ENCODE data around the gene GGT5.
"Not testable (repeated sequence)": the region's sequence is repeated elsewhere in the genome, so short reads cannot be mapped to it uniquely, and the experiment has no call there.

The GGT5 gene, protein sequence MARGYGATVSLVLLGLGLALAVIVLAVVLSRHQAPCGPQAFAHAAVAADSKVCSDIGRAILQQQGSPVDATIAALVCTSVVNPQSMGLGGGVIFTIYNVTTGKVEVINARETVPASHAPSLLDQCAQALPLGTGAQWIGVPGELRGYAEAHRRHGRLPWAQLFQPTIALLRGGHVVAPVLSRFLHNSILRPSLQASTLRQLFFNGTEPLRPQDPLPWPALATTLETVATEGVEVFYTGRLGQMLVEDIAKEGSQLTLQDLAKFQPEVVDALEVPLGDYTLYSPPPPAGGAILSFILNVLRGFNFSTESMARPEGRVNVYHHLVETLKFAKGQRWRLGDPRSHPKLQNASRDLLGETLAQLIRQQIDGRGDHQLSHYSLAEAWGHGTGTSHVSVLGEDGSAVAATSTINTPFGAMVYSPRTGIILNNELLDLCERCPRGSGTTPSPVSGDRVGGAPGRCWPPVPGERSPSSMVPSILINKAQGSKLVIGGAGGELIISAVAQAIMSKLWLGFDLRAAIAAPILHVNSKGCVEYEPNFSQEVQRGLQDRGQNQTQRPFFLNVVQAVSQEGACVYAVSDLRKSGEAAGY

DNA sequence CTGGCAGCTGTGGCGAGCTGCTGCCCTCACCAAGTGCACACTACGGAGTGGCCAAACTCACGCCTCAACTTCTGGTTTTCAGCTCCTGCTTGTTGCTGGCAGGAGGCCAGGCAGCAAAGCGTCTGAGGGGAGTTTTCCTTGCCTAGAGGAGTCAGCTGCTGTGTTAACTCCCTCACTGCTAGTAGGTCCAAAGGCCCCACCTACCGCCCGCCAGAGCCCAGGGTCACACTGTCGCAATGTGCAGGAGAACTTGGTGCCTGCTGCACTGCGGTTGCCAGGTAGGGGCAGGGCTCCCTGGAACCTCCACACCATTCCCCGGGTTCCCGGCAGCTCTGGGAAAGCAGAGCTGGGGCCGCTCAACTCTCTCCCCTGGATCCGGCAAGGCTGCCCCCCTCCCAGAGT, at the start of gene GGT5:
Gene GGT5 (minus strand): TSS at position 53 of the 402 bp plus-strand sequence. CDS start 357 bp downstream, outside the sequence.
- H3K4me3 ChIP-seq (ENCODE audit: low read length), result not testable (repeated sequence)

DNA sequence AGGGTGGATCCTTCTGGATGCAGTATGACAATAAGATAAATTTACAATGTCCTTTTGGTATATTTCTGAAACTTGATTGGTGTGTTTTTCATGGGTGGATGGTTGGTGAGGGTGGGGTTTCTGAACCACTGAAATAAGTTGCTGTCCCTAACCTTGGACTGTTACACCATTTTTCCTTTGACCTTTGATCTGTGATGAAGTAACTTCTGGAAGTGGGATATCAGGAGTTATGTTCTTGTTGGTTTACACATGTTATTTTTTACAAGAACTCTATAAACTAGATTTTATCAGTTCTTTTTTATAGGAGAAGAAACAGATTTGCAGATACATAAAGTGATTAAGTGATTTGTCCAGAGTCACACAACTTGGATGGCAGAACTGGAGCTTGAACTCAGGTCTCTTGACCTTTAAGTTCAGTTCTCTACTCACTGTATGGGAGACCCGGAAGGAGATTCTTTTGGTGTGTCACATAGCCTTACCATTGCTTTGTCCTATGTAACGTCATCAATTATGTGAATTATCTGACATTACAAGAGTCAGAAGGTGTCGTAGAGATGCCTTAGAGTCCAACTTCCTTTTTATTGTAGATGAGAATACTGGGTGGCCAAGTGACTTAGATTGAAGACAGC, 47.4 kb upstream of the GGT5 start:
- H3K4me3 ChIP-seq (ENCODE audit: low read length), result not testable (repeated sequence)

DNA sequence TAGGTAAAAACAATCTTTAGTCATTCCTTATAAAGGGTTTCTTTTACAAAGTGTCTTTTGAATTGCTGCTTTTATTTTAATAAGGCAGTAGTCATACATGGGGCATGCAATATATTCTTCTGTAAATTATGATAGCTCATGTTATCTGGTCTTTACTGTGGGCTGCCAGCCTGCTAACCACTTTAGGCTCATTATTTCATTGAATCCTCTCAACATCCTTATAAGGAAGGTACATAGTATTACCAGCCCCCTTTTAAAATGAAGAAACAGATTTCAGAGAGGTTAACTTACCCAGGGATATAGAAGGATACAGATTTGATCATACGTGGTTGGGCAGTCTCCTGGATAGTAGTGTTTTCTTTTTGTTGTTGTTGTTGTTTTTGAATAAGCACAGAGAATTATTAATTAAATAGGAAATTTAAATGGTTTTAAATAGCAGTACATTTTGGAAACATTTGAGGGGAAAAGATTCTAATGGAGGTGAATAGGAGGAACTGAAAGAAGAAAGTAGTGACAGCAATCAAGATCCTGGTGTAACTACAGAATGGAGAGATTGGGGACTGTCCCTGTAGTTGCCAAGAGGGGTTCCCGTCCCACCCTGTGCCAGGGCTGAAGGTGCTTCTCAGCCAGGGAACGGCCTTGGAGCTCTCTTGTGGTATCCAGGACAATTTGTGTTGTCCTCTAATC, 46.8 kb upstream of the GGT5 start:
- TF ChIP-seq ZNF274 (IDR thresholded peaks at IDR 0.05; ENCODE audit: low read depth, low read length), result no peak
- no peak overlapping the region for H3K4me3 ChIP-seq (ENCODE audit: low read length)

DNA sequence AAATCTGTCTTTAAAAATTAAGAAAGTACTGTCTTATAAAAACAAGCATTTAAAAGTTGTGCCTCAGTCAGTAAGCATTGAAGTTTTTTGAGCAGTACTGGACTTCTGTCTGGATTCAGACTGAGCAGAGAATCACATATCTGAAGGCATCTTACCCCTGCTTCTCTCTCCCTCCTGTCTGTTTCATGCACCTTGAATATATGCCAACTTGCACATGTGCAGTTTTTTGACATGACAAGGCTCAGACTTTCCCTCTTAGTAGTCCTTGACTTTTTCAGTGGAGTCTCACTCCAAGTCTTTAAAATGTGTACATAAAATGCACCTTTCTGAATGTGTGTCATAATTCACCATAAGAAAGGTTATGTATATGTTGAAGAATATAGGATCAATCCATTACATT, 45.6 kb upstream of the GGT5 start:
- H3K4me3 ChIP-seq (ENCODE audit: low read length), result no peak overlapping the region
- TF ChIP-seq ZNF274 (IDR thresholded peaks at IDR 0.05; ENCODE audit: low read depth, low read length), result no peak

DNA sequence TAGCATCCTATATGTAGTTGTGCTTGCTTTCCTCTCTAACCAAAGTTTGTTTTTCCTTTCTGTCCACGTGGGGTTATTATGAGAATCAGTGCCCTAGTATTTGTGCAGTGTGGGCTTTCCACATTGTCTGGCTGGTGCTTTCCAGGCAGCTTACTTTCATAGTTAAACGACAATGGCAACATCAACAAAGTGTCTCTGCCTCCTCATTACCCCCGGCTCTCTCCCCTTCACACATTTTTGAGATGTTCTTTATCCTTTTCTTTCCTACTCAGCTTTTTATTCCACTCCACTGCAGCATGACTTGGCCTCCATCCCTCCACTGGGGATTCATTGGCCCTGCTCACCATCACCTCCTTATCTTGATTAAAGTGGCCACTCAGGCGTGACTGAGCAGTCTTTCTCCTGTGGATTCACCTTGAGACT, 44.9 kb upstream of the GGT5 start:
- TF ChIP-seq ZNF274 (IDR thresholded peaks at IDR 0.05; ENCODE audit: low read depth, low read length), result no peak
- H3K4me3 ChIP-seq (ENCODE audit: low read length), result no peak overlapping the region

DNA sequence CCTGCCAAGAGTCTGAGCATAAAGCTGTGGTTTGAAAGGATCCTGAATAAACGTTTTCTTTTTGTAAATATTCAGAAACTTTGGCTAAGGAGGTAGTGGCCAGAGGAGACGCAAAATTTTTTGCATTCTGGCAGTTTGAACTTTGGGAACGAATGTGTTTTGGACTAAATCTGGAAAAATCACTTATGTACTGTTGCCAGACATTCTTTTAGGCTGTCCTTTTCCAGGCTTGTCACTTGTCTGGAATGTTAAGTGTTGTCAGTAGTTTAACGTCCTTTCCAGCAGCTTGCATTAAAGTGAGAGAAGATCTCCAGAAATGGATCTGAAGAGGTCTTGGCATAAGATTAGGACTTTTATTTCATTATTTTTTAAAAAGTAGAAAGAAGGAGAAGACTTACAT, 44.2 kb upstream of the GGT5 start:
- no peak for TF ChIP-seq ZNF274 (IDR thresholded peaks at IDR 0.05; ENCODE audit: low read depth, low read length)
- no peak overlapping the region for H3K4me3 ChIP-seq (ENCODE audit: low read length)

DNA sequence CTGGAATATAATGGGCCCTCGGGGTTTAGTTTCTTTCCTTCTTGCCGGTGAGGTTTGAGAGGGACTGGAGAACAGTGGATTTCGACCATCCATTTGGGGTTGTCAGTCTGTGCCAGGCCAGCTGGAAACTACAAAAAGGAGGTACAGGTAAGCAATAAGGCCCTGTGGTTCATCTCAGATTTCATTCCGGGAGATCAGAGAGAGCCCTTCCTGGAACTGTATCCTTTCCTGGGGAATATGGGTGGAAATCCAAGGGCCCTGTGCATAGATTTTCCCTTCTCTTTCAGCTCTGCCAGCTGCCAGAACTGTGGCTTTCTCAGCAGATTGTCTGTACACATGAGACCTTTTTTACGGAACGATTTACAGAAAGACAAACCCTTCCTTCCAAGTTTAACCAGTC, 42.9 kb upstream of the GGT5 start:
- not testable (repeated sequence) for H3K4me3 ChIP-seq (ENCODE audit: low read length)

DNA sequence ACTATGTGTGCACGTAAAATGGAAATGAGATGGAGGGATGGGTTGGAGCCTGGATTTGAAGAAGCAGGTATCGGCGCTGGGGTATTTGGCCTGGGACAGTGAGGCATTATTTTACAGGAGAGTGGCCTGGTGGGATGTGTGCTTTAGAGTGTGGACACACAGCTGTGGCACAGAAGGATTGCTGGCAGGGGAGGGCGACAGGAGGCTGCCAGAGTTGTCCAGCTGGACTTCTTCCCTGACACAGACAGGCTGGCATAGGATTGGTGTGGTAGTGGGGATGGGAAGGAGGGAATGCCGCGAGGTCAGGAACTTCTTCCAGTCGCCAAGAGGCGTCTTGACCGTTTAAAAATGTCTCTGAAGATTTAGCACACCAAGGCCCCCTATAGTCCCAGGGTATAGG, 42.3 kb upstream of the GGT5 start:
- not testable (repeated sequence) for H3K4me3 ChIP-seq (ENCODE audit: low read length)

DNA sequence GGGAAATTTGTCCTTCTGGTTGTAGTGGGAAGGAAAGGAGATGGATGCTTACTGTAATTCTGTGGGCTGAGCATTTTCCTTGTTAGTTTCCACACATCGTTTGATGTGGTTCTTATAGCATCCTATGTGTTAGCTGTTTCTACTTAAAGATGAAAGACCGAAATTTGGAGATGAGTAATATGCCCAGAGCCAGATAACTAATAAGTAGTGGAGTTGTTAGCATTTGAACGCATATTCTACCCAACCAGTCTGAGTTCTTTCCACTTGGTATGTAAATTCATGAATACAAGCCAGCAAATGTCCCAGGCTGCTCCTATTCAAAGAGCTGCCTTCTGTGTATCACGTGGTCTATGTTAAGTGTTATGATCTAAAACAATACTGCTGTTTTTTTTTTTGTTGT, 40.4 kb upstream of the GGT5 start:
- no peak overlapping the region for H3K4me3 ChIP-seq (ENCODE audit: low read length)
- no peak for TF ChIP-seq ZNF274 (IDR thresholded peaks at IDR 0.05; ENCODE audit: low read depth, low read length)

DNA sequence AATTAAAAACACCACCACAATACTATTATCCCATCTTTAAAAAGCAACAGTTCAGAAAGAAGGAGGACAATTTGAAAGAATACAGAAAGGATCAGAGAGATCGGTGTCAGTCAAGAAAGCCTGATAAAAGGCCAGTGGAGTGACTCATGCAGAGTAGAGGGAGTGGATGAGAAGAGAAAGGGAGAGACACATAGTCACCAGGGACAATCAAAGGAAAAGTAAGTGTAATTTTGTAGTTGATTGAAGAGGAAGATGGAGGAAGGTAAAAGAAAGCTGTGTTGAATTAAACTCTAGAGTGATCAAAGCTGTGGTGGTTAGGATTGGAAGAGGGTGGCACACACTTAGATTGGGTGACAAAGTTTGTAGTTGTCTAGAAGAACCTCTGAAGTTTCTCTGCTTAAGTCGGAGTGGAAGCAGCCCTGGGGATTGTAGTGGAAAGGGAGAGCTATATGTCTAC, 39.9 kb upstream of the GGT5 start:
- H3K4me3 ChIP-seq (ENCODE audit: low read length), result no peak overlapping the region
- TF ChIP-seq ZNF274 (IDR thresholded peaks at IDR 0.05; ENCODE audit: low read depth, low read length), result no peak

DNA sequence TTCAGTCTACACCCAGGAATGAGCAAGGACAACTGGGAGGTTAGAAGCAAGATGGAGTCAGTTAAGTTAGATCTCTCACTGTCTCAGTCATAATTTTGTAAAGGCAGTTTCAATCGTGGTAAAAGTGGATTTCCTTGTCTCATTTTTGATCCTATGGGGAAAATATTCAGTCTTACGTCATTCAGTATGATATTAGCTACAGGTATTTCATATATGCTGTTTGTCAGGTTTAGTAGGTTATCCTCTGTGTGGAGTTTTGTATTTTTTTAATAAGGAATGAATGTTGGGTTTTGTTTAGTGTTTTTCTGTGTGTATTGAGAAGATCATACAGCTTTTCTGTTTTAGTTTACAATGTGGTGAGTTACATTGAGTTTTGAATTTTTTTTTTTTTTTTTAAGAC, 37.5 kb upstream of the GGT5 start:
- no peak for TF ChIP-seq ZNF274 (IDR thresholded peaks at IDR 0.05; ENCODE audit: low read depth, low read length)
- H3K4me3 ChIP-seq (ENCODE audit: low read length), result no peak overlapping the region

DNA sequence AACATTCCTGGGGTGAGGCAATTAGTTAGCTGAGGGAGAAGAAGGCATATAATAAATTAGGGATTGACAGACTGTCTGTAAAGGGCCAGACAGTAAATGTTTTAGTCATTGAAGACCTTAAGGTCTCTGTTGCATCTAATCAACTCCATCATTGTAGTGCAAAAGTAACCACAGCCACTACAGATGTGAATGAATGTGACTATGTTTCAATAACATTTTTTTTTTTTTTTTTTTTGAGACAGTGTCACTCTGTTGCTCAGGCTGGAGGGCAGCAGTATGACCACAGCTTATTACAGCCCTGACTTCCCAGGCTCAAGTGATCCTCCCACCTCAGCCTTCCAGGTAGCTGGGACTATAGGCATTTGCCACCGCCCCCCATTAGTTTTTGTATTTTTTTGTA, 35.5 kb upstream of the GGT5 start:
- H3K4me3 ChIP-seq (ENCODE audit: low read length), result not testable (repeated sequence)

DNA sequence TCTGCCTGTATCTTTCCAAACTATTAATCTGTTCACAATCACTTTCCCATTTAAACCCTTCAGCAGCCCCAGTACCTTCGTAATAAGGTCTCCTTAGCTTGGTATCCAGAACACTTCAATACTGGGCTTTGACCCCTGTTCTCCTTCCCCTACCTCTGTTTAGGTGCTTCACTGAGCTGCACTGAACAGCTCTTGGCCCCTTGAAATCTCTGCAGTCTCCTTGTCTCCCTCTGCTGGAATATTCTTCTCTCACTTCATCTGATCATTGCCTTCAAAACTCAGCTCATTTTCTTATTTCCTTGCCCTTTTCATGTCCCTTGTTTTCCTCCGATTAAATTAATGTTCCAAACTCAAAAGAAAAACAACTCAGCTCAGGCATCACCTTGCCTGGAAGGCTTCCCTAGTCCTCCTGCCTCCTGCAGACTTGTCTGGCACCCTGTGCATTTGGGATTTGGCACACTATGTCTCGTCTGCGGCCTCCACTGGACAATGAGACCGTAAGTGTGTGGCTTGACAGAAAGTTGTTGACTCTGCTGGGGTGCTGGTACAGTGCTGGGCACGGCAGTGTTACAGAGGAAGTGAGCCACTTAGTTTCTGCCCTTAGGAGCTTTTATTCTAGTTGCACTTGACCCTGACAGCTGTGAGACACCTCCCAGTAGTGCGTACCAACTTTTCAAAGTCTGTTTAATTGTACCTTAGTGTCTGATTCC, 30.0 kb upstream of the GGT5 start:
- H3K4me3 ChIP-seq (ENCODE audit: low read length), result not testable (repeated sequence)

DNA sequence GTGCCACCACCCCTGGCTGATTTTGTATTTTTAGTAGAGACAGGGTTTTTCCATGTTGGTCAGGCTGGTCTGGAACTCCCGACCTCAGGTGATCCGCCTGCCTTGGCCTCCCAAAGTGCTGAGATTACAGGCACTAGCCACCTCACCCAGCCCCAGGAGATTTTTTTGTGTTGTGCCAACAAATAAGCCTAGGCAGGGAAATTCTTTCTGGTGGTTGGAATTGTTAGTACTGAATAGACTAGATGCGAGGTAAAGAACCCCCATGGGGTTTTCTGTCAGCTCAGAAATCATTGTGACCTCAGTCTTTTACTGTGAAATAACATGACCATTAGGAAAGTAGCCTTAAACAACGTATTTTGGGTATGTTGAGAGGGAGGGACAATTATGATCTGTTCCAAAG, 29.0 kb upstream of the GGT5 start:
- peak overlapping the region; percentile 21; the same call in 1 of the 2 replicates for H3K4me3 ChIP-seq (ENCODE audit: low read length)

DNA sequence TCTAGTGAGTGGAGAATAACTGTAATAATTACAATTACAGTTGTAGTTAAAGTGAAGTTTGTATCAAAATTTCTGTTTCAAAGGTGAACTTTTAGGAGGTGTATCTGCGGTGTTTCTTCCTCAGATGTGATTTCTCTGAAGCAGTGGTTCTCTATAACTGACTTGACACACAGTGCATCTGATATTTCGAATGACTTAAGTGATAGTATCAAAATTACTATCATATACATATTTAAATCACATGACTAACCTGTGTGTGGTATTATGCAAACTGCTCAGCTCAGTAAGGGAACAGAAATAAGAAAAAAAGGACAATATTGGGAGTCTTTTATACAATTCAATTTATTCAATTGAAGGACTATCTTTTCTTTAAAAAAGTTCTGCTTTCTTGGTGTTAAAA, 28.1 kb upstream of the GGT5 start:
- not testable (repeated sequence) for H3K4me3 ChIP-seq (ENCODE audit: low read length)

All from GM08714 (cell line).